GM12875 (cell line): ENCODE measurements around the gene MED29.
"Not testable (repeated sequence)": the region's sequence is repeated elsewhere in the genome, so short reads cannot be mapped to it uniquely, and the experiment has no call there.

Experiments
- H3K4me3 ChIP-seq: one replicate; pipeline ENCODE4 v1.5.1; 2011; ENCODE audit warnings: low read depth, low read length, control low read depth
- TF ChIP-seq, protein P1 (sequence below): IDR thresholded peaks from 2 replicates; pipeline ENCODE4 v1.5.1; 2011; ENCODE audit warnings: low read depth, mild to moderate bottlenecking, control low read depth, inconsistent platforms, low read length, moderate library complexity, borderline replicate concordance; ENCODE audit not compliant: insufficient read depth

The MED29 gene

GRCh38 chr19:39372047-39372802 lies 19.0 kb upstream of the MED29 start:
- TF ChIP-seq, protein P1, sequence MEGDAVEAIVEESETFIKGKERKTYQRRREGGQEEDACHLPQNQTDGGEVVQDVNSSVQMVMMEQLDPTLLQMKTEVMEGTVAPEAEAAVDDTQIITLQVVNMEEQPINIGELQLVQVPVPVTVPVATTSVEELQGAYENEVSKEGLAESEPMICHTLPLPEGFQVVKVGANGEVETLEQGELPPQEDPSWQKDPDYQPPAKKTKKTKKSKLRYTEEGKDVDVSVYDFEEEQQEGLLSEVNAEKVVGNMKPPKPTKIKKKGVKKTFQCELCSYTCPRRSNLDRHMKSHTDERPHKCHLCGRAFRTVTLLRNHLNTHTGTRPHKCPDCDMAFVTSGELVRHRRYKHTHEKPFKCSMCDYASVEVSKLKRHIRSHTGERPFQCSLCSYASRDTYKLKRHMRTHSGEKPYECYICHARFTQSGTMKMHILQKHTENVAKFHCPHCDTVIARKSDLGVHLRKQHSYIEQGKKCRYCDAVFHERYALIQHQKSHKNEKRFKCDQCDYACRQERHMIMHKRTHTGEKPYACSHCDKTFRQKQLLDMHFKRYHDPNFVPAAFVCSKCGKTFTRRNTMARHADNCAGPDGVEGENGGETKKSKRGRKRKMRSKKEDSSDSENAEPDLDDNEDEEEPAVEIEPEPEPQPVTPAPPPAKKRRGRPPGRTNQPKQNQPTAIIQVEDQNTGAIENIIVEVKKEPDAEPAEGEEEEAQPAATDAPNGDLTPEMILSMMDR, result no peak
- H3K4me3 ChIP-seq, result no peak overlapping the region

DNA sequence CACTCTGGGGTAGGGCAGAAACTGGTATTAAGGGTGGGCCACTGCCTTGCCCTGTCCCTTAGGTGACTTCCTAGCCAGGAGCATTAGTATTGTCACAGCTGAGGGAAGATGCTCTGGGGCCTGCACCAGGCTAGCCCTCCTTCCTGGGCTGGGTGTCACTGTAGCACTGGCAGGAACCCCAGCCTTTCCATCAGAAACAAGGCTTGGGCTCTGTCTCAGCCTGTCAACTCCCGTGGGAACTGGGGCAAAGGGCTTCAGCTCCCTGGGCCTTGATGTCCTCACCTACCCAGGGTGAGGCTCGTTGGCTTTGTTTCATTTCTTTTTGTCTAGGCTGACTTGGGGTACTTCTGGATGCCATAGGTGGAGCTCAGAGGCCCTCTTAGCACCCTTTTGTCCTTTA lies 18.2 kb upstream of the MED29 start:
- no peak overlapping the region for H3K4me3 ChIP-seq
- TF ChIP-seq, protein P1, result no peak

DNA sequence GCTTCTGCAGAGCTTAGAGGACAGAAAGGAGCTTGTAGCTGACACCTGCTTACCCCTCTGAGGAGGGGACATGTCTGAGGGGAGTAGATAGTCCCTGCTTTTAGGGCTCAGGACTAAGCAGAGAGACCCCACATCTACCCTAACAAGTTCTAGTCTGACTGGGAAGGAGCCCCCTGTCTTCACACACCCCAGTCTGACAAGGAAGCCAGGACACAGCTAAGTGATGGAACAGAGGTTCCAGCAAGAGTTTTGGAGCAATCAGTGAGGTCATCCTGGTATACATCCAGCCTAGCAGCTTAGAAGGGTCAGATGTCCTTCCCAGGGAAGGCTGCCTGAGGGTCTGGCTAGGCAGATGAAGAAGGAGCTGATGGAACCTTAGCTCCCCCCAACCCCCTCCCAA lies 15.2 kb upstream of the MED29 start:
- H3K4me3 ChIP-seq, result no peak overlapping the region
- TF ChIP-seq, protein P1, result no peak

GRCh38 chr19:39377373-39378362 lies 13.5 kb upstream of the MED29 start:
- TF ChIP-seq, protein P1, result no peak
- no peak overlapping the region for H3K4me3 ChIP-seq

GRCh38 chr19:39379366-39379765 lies 11.8 kb upstream of the MED29 start:
- H3K4me3 ChIP-seq, result not testable (repeated sequence)

GRCh38 chr19:39379865-39380396 lies 11.2 kb upstream of the MED29 start:
- no peak overlapping the region for H3K4me3 ChIP-seq
- TF ChIP-seq, protein P1, result no peak

DNA sequence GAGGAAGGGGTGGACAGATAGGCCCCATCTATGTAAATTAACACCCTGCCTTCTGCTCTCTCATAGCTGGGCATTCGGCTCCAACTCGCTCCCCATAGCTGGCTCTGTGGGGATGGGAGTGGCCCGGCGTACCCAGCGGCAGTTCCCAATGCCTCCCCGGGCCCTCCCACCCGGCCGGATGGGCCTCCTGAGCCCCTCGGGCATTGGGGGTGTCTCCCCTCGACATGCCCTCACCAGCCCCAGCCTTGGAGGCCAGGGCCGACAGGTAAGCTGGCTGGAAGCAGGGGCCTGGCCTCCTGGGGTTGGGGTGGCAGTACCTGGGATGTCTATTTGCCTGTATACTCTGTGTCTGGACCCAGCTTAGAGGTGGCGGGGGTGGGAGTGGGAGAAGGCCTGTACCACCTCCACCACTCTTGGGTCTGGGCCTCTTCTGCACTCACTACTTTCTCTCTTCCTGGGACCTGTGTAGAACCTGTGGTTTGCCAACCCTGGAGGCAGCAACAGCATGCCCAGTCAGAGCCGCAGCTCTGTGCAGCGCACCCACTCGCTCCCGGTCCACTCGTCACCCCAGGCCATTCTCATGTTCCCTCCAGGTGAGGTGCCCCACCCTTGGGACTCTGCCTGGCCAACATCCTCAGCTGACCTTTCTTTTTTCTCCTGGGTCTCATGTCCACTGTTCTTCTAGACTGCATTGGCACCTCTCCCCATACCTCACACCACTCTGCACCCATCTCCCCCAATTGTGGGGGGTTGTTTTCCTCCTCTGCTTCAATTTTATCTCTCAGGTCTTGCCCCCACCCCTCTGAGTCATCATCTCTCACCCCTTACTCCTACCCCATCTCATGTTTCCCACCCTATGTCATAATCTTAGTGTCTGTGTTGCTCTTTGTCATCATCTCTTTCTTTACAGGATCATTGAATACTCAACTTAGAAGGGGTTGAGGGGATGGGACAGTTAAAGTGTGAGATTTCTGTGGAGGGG lies 10.4 kb upstream of the MED29 start:
- TF ChIP-seq, protein P1, result no peak
- no peak overlapping the region for H3K4me3 ChIP-seq
